Adipocyte (in vitro differentiated cells): ENCODE measurements around the gene CCDC186.

ENCODE experiments used
- DNase-seq: peaks from one replicate; pipeline ENCODE4 v3.0.0-alpha.2; 2015; ENCODE audit warnings: low read depth
- H3K27me3 ChIP-seq: replicated peaks from 2 replicates; pipeline ENCODE4 v1.7.0; 2013; ENCODE audit warnings: mild to moderate bottlenecking, low read length, moderate library complexity; ENCODE audit not compliant: control insufficient read depth, insufficient read depth
- H3K36me3 ChIP-seq: 2 replicates; pipeline ENCODE4 v1.7.0; 2013; ENCODE audit warnings: low read length, mild to moderate bottlenecking, moderate library complexity; ENCODE audit not compliant: control insufficient read depth, insufficient read depth, severe bottlenecking
- H3K4me1 ChIP-seq: 2 replicates; pipeline ENCODE4 v1.7.0; 2013; ENCODE audit warnings: mild to moderate bottlenecking, low read length, moderate library complexity; ENCODE audit not compliant: control insufficient read depth, insufficient read depth
- H3K4me3 ChIP-seq: 2 replicates; pipeline ENCODE4 v1.7.0; 2013; ENCODE audit warnings: mild to moderate bottlenecking, low read length, moderate library complexity
- H3K9ac ChIP-seq: 2 replicates; pipeline ENCODE4 v1.7.0; 2013; ENCODE audit warnings: mild to moderate bottlenecking, low read length, moderate library complexity
- H3K9me3 ChIP-seq: 2 replicates; pipeline ENCODE4 v1.7.0; 2013; ENCODE audit warnings: mild to moderate bottlenecking, low read length, moderate library complexity; ENCODE audit not compliant: control insufficient read depth

Gene CCDC186

DNA sequence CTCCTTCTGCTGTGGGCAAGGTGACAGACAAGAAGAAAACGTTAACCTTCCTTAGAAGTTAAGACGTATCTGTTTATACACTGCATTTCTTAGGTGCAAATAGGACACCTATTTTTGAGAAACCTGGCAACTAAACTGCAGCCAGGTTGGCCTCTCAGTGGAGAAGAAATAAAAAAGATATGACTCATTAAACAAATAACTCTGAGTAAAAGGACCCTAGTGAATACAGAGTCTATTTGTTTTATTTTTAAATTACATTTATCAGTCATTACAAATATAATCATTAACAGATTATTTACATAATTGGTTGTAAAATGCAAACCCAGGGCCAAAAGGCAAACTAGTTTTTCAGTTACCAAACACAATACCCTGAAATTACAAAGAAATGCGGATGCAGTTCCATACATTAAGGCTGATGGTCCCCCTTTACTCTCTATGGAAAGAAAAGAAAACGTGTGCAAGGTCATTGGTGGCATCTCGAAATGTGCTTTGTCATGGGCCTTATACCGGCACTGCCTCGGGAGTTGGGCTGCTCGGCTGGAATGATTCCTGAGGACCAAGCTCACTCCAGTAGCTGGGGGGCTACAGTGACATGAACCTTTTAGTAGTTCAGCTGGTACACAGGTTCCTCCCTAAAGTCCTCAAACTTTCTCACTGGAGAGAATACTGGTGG, 92.0 kb downstream of the CCDC186 start:
- H3K4me3 ChIP-seq = no peak overlapping the region
- H3K4me1 ChIP-seq = peaks cover 4% of the 10 kb centered on the region
- DNase-seq = no peak
- H3K9ac ChIP-seq = no peak overlapping the region
- H3K36me3 ChIP-seq = no peaks in the 10 kb centered on the region
- no peaks in the 10 kb centered on the region for H3K9me3 ChIP-seq
- peaks cover 28% of the 10 kb centered on the region for H3K27me3 ChIP-seq

- peaks cover 19% of the 10 kb centered on the region for H3K27me3 ChIP-seq
- no peaks in the 10 kb centered on the region for H3K9me3 ChIP-seq
- H3K9ac ChIP-seq = no peak overlapping the region
Observed at GRCh38 chr10:114079421-114079820, 94.6 kb downstream of the CCDC186 start.

DNA sequence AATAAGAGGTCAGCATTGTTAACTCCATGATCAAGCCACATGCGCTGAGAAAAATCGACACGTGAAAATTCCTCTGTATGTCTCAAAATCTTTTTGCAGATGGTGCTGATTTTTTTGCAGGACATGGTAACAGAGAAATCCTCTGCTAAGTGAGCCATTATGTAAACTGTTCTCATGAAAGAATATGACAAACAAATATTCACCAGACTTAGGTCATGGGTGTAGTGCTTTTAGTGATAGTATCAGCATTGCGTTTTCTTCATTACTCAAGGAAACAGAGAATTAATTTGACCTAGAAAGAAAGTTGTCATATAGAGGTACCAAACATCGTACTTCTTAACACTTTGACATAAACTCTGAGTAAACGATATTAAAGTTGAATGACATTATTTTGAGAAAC, 95.7 kb downstream of the CCDC186 start:
- Histone ChIP-seq H3K27me3 (peaks cover 16% of the 10 kb centered on the region), H3K4me1 (peaks cover 4% of the 10 kb centered on the region), H3K9ac (no peak overlapping the region), H3K9me3 (no peaks in the 10 kb centered on the region), H3K4me3 (no peak overlapping the region), H3K36me3 (no peaks in the 10 kb centered on the region)
- DNase-seq = no peak

More at GRCh38 chr10:114079421-114079820, 94.6 kb downstream of the CCDC186 start:
- no peak for DNase-seq
- Histone ChIP-seq H3K4me1 (peaks cover 4% of the 10 kb centered on the region), H3K4me3 (no peak overlapping the region), H3K36me3 (no peaks in the 10 kb centered on the region)

GRCh38 chr10:114077815-114078219, 96.2 kb downstream of the CCDC186 start:
- no peak for DNase-seq
- H3K27me3 ChIP-seq = peaks cover 16% of the 10 kb centered on the region
- peaks cover 4% of the 10 kb centered on the region for H3K4me1 ChIP-seq
- no peaks in the 10 kb centered on the region for H3K9me3 ChIP-seq
- H3K36me3 ChIP-seq = no peaks in the 10 kb centered on the region
- H3K4me3 ChIP-seq = no peak overlapping the region
- no peak overlapping the region for H3K9ac ChIP-seq

GRCh38 chr10:114077347-114077746, 96.7 kb downstream of the CCDC186 start:
- Histone ChIP-seq H3K9ac (no peak overlapping the region), H3K4me3 (no peak overlapping the region), H3K9me3 (no peaks in the 10 kb centered on the region), H3K4me1 (peaks cover 4% of the 10 kb centered on the region), H3K36me3 (no peaks in the 10 kb centered on the region), H3K27me3 (peaks cover 16% of the 10 kb centered on the region)
- DNase-seq = no peak

GRCh38 chr10:114075093-114075492, 98.9 kb downstream of the CCDC186 start:
- no peak for DNase-seq
- peaks cover 4% of the 10 kb centered on the region for H3K4me1 ChIP-seq
- H3K4me3 ChIP-seq = no peak overlapping the region
- no peak overlapping the region for H3K9ac ChIP-seq
- no peaks in the 10 kb centered on the region for H3K36me3 ChIP-seq
- no peaks in the 10 kb centered on the region for H3K9me3 ChIP-seq
- peaks cover 12% of the 10 kb centered on the region for H3K27me3 ChIP-seq

DNA sequence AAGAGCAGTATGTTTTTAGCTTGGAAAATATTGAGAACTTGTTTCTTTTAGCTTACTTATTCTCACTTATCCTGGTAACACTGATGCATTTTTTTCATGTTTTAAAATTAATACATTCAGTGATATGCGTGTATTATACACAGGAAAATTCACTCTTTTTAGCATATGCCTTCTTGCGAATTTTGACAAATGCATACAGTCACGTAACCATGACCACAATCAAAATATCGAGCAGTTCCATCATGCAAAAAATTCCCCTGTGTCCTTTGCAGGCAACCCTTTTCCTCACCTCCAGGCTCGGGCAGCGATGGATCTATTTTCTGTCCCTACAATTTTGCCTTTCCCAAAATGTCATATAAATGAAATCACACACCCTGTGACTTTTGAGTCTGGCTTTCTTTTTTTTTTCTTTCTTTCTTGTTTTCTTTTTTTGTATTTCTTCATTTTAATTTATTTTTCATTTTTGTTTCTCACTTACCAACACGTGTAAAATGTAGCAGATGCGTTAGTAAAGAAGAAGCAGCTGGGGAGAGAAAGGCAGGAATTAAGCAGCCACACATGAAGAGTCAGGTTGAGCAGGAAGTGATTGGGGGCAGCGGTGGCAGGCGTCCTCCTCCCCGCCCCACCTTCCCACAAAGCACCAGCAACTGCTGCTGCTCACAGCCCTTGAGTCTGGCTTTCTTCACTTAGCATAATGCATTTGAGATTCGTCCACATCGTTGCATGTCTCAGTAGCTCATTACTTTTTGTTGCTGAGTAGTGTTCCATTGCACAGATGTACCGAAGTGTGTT, 100.4 kb downstream of the CCDC186 start:
- Histone ChIP-seq H3K9me3 (no peaks in the 10 kb centered on the region), H3K4me3 (no peak overlapping the region), H3K27me3 (peaks cover 6% of the 10 kb centered on the region), H3K4me1 (peaks cover 4% of the 10 kb centered on the region), H3K9ac (no peak overlapping the region), H3K36me3 (no peaks in the 10 kb centered on the region)
- no peak for DNase-seq

GRCh38 chr10:114071178-114071577, 102.8 kb downstream of the CCDC186 start:
- no peaks in the 10 kb centered on the region for H3K36me3 ChIP-seq
- H3K9ac ChIP-seq = no peak overlapping the region
- no peaks in the 10 kb centered on the region for H3K4me1 ChIP-seq
- no peak for DNase-seq
- H3K9me3 ChIP-seq = no peaks in the 10 kb centered on the region
- no peak overlapping the region for H3K4me3 ChIP-seq
- peaks cover 3% of the 10 kb centered on the region for H3K27me3 ChIP-seq
